ENCODE results near the gene PPFIA1. TPM values are rescaled to one million over a fixed set of nuclear protein-coding genes. Genes with fewer than 3 reads are reported as not detected.

The PPFIA1 gene
- total and polyA plus RNA-seq, 10 of the 15 experiments (the other 5 are each of a cell fraction or from before 2014, with no cell fraction given): 5.2 to 26.2 (median 15.8) TPM

- no peak overlapping the region for H3K4me2 ChIP-seq (ENCODE audit: control insufficient read depth, insufficient read depth)
- no TSS peak for BruUV-seq (replicated peaks)
- no peak for DNase-seq (ENCODE audit: low read depth, low spot score)
- no peaks in the 10 kb centered on the region for H4K20me1 ChIP-seq (ENCODE audit: control insufficient read depth, insufficient read depth)
- intact Hi-C loops (cut with micrococcal nuclease; ENCODE audit: unreplicated experiment): no loop called here
- H3K27ac ChIP-seq (ENCODE audit: control insufficient read depth, insufficient read depth): no peak overlapping the region
- in situ Hi-C loops (cut with MboI): no loop called here
- FAIRE-seq: no peak
- H3K79me2 ChIP-seq (ENCODE audit: control insufficient read depth, insufficient read depth, low read length): no peaks in the 10 kb centered on the region
- 70% methylated on average over 2 of the region's 2 CpGs for WGBS (ENCODE audit: insufficient coverage, insufficient replicate concordance, low lambda C conversion rate, missing lambda C conversion rate)
- H3K9me3 ChIP-seq (replicated peaks; ENCODE audit: control insufficient read depth, insufficient read depth, low read length): no peaks in the 10 kb centered on the region
- H3K27me3 ChIP-seq (replicated peaks in 1 of 2; ENCODE audit: control insufficient read depth in 2 of 2, insufficient read depth in 2 of 2, low read length in 1 of 2): no peaks in the 10 kb centered on the region
- no peak overlapping the region for H2AFZ ChIP-seq (ENCODE audit: control insufficient read depth, low read depth, low read length)
- ChIA-PET SMC1A (ENCODE audit: uncharacterized antibody, unreplicated experiment) (no interaction called here), POLR2A (no interaction called here), CTCF (no interaction called here), RAD21 (ENCODE audit: unreplicated experiment) (no interaction called here)
- no peak for ATAC-seq
- peaks cover 3 to 4% of the 10 kb centered on the region in 2 experiments; a peak in 3 of 4 replicates for H3K36me3 ChIP-seq (ENCODE audit: control insufficient read depth in 2 of 2, insufficient read depth in 2 of 2, low read length in 1 of 2)
- H3K9ac ChIP-seq (ENCODE audit: control insufficient read depth, insufficient read depth, low read length): no peak overlapping the region
- H3K4me3 ChIP-seq: no peak overlapping the region
- no peaks in the 10 kb centered on the region for H3K4me1 ChIP-seq (ENCODE audit: control insufficient read depth, insufficient read depth, low read length)
- TF ChIP-seq SPI1 (IDR thresholded peaks at IDR 0.05; ENCODE audit: borderline replicate concordance, insufficient read depth, low read depth, low read length) (no peak), ZNF592 (IDR thresholded peaks at IDR 0.05) (no peak), MEF2B (IDR thresholded peaks at IDR 0.05; ENCODE audit: partially characterized antibody, poor library complexity, severe bottlenecking) (no peak), CREM (IDR thresholded peaks at IDR 0.05; ENCODE audit: low read depth) (no peak), NFXL1 (IDR thresholded peaks at IDR 0.05; ENCODE audit: borderline replicate concordance) (no peak), CUX1 (IDR thresholded peaks at IDR 0.05; ENCODE audit: insufficient replicate concordance, low read depth, low read length) (no peak), NFIC (IDR thresholded peaks at IDR 0.05; ENCODE audit: low read depth, low read length) (no peak), ZNF217 (IDR thresholded peaks at IDR 0.05) (no peak), GABPA (IDR thresholded peaks at IDR 0.05; ENCODE audit: low read depth) (no peak), E2F4 (IDR thresholded peaks at IDR 0.05; ENCODE audit: low read depth, low read length) (no peak), SMC3 (IDR thresholded peaks at IDR 0.05; ENCODE audit: borderline replicate concordance, low read length) (no peak), SRF (IDR thresholded peaks at IDR 0.05; ENCODE audit: low read depth in 2 of 2, low read length in 2 of 2) (no peak), PKNOX1 (IDR thresholded peaks at IDR 0.05) (no peak), POU2F2 (IDR thresholded peaks at IDR 0.05; ENCODE audit: borderline replicate concordance, low read depth, low read length) (no peak)
These were observed 98.5 kb downstream of the PPFIA1 start for GRCh38 chr11:70368961-70369360.

Data from GM12878 (cell line).